KMS-11 (cell line): ENCODE data around the gene ZC3H8.

Experiments used
- H2AFZ ChIP-seq: fragments of 200-600 bp; sonication (generic); 2 replicates; pipeline ENCODE4 v1.6.1; 2016; ENCODE audit warnings: antibody characterized with exemption, mixed run types, low read depth
- H3K27ac ChIP-seq: fragments of 200-600 bp; sonication (generic); 2 replicates; pipeline ENCODE4 v1.6.1; 2016; ENCODE audit warnings: mild to moderate bottlenecking, mixed run types
- H3K27me3 ChIP-seq: fragments of 200-600 bp; sonication (generic); 2 replicates; pipeline ENCODE4 v1.6.1; 2017; ENCODE audit warnings: mild to moderate bottlenecking, low read depth, mixed run types, moderate library complexity; ENCODE audit not compliant: insufficient read depth
- H3K36me3 ChIP-seq: fragments of 200-600 bp; sonication (generic); 2 replicates; pipeline ENCODE4 v1.6.1; 2017; ENCODE audit warnings: mild to moderate bottlenecking, mixed run types; ENCODE audit not compliant: insufficient read depth
- H3K4me1 ChIP-seq: fragments of 200-600 bp; sonication (generic); 2 replicates; pipeline ENCODE4 v1.6.1; 2016; ENCODE audit warnings: mild to moderate bottlenecking, low read depth, mixed run types; ENCODE audit not compliant: poor library complexity, severe bottlenecking
- H3K4me2 ChIP-seq: fragments of 200-600 bp; sonication (generic); 2 replicates; pipeline ENCODE4 v1.7.0; 2016; ENCODE audit warnings: mild to moderate bottlenecking, mixed run types
- H3K4me3 ChIP-seq: fragments of 200-600 bp; sonication (generic); IDR thresholded peaks from 2 replicates; pipeline ENCODE4 v1.6.1; 2017; ENCODE audit warnings: low read depth, low read length, mixed read lengths; ENCODE audit not compliant: insufficient read depth
- H3K79me2 ChIP-seq: fragments of 200-600 bp; sonication (generic); 2 replicates; pipeline ENCODE4 v1.6.1; 2016; ENCODE audit warnings: low read depth, mixed run types; ENCODE audit not compliant: insufficient read depth
- H3K9ac ChIP-seq: fragments of 200-600 bp; sonication (generic); 2 replicates; pipeline ENCODE4 v1.6.1; 2016; ENCODE audit warnings: mild to moderate bottlenecking, mixed run types
- H4K20me1 ChIP-seq: fragments of 200-600 bp; sonication (generic); 2 replicates; pipeline ENCODE4 v1.6.1; 2016; ENCODE audit warnings: mild to moderate bottlenecking, mixed run types; ENCODE audit not compliant: insufficient read depth
- CTCF ChIP-seq: fragments of 200-600 bp; sonication (generic); conservative IDR thresholded peaks from 2 replicates; pipeline ENCODE4 v1.6.1; 2017; ENCODE audit warnings: low read depth, mild to moderate bottlenecking, antibody characterized with exemption, low read length, moderate library complexity, mixed read lengths

ZC3H8 gene

GRCh38 chr2:112296407-112296806 is 41.6 kb upstream of the ZC3H8 start:
- H3K4me1 ChIP-seq, result no peaks in the 10 kb centered on the region
- no peak for TF ChIP-seq CTCF
- H3K9ac ChIP-seq, result no peak overlapping the region
- no peak overlapping the region for H3K27ac ChIP-seq
- H2AFZ ChIP-seq, result no peak overlapping the region
- H3K4me3 ChIP-seq, result no peak overlapping the region
- no peaks in the 10 kb centered on the region for H3K36me3 ChIP-seq
- H3K79me2 ChIP-seq, result no peaks in the 10 kb centered on the region
- H4K20me1 ChIP-seq, result no peaks in the 10 kb centered on the region
- H3K4me2 ChIP-seq, result no peak overlapping the region
- H3K27me3 ChIP-seq, result no peaks in the 10 kb centered on the region

GRCh38 chr2:112295407-112296078 is 40.7 kb upstream of the ZC3H8 start:
- Histone ChIP-seq H2AFZ (no peak overlapping the region), H3K4me3 (no peak overlapping the region), H3K4me2 (no peak overlapping the region), H3K36me3 (no peaks in the 10 kb centered on the region), H3K79me2 (no peaks in the 10 kb centered on the region), H4K20me1 (no peaks in the 10 kb centered on the region), H3K4me1 (no peaks in the 10 kb centered on the region), H3K27ac (no peak overlapping the region), H3K27me3 (no peaks in the 10 kb centered on the region), H3K9ac (no peak overlapping the region)
- no peak for TF ChIP-seq CTCF

GRCh38 chr2:112293636-112294401 is 39.0 kb upstream of the ZC3H8 start:
- Histone ChIP-seq H3K36me3 (no peaks in the 10 kb centered on the region), H3K4me2 (no peak overlapping the region), H2AFZ (no peak overlapping the region), H3K27ac (no peak overlapping the region), H3K27me3 (no peaks in the 10 kb centered on the region), H3K79me2 (no peaks in the 10 kb centered on the region), H3K4me1 (no peaks in the 10 kb centered on the region), H3K9ac (no peak overlapping the region), H3K4me3 (no peak overlapping the region), H4K20me1 (no peaks in the 10 kb centered on the region)
- TF ChIP-seq CTCF, result no peak

GRCh38 chr2:112290648-112291047 is 35.8 kb upstream of the ZC3H8 start:
- Histone ChIP-seq H3K4me2 (no peak overlapping the region), H3K79me2 (no peaks in the 10 kb centered on the region), H3K4me1 (no peaks in the 10 kb centered on the region), H3K27ac (no peak overlapping the region), H3K27me3 (no peaks in the 10 kb centered on the region), H2AFZ (no peak overlapping the region), H4K20me1 (no peaks in the 10 kb centered on the region), H3K4me3 (no peak overlapping the region), H3K36me3 (no peaks in the 10 kb centered on the region), H3K9ac (no peak overlapping the region)
- no peak for TF ChIP-seq CTCF
